Neuron (in vitro differentiated cells): Measurements from ENCODE around the gene EPN3.

Experiments used
- H2AFZ ChIP-seq: one replicate; pipeline ENCODE4 v1.6.1; 2013; ENCODE audit warnings: low read depth, mild to moderate bottlenecking, inconsistent platforms, low read length, moderate library complexity
- H3K27me3 ChIP-seq: one replicate; pipeline ENCODE4 v1.6.1; 2013; ENCODE audit warnings: low read length; ENCODE audit not compliant: insufficient read depth
- H3K36me3 ChIP-seq: one replicate; pipeline ENCODE4 v1.6.1; 2013; ENCODE audit warnings: low read length; ENCODE audit not compliant: insufficient read depth
- H3K4me1 ChIP-seq: one replicate; pipeline ENCODE4 v1.6.1; 2013; ENCODE audit warnings: low read length; ENCODE audit not compliant: insufficient read depth
- H3K4me3 ChIP-seq: 2 replicates; pipeline ENCODE4 v1.5.1; 2013; ENCODE audit warnings: mild to moderate bottlenecking, low read length, moderate library complexity
- H3K9me3 ChIP-seq: one replicate; pipeline ENCODE4 v1.6.1; 2013; ENCODE audit warnings: low read length

The EPN3 gene

DNA sequence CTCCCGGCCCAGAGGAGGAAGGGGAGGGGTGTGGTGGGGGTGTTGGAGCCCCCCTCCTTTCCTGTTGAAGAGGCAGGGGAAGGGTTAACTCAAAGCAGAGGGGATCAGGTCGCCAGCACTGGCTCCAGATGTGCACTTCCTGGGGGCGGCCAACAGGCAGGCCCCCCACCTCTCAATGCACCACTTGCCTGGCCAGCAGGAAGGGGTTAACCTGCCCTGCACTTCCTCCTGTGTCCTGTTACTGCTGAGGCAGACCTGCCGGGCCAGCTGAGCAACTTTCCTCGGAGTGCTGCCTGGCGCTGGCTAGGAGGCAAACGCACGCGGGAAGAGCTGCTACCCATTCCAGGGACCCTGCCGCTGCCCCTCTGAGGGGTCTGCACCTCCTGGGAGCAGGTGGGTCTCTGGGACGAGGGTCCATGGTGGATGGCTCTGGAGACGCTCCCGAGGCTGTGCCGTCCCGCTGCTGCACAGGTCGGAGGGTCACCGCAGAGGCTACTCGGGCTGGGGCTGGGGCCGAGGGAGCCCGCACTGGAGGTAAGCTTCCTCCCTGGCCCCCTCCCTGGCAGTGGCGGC lies at the start of gene EPN3:
Gene EPN3, plus strand, starts transcription at position 284 of the 573 bp plus-strand sequence. CDS start 3,822 bp downstream, outside the sequence.
- Histone ChIP-seq H3K9me3 (no peaks in the 10 kb centered on the region), H3K4me3 (no peak within 1 kb of the TSS), H2AFZ (no peak within 1 kb of the TSS), H3K27me3 (peaks cover 66% of the 10 kb centered on the region), H3K36me3 (no peaks in the 10 kb centered on the region), H3K4me1 (peaks cover 15% of the 10 kb centered on the region)

DNA sequence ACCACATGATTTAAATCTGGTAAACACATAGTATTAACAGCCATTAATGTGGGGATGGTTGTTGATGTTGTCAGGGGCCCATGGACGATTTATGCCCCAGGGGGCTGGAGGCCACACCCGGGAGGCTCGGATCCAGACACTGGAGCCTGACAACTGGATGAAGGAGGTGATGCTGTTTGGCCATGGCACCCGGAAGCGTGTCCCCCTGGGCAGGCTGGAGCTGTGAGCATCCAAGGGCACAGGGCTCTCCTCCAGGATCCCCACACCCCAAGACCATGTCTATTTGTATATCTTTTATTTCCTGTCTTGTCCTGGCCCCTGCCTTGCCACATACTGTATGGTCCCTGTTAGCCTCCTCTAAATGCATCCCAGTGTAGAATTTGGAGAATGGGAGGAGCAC lies 49.3 kb upstream of the EPN3 start:
- Histone ChIP-seq H3K36me3 (peaks cover 9% of the 10 kb centered on the region), H3K4me3 (no peak overlapping the region), H3K27me3 (no peaks in the 10 kb centered on the region), H3K4me1 (peaks cover 8% of the 10 kb centered on the region), H2AFZ (no peak overlapping the region), H3K9me3 (no peaks in the 10 kb centered on the region)

DNA sequence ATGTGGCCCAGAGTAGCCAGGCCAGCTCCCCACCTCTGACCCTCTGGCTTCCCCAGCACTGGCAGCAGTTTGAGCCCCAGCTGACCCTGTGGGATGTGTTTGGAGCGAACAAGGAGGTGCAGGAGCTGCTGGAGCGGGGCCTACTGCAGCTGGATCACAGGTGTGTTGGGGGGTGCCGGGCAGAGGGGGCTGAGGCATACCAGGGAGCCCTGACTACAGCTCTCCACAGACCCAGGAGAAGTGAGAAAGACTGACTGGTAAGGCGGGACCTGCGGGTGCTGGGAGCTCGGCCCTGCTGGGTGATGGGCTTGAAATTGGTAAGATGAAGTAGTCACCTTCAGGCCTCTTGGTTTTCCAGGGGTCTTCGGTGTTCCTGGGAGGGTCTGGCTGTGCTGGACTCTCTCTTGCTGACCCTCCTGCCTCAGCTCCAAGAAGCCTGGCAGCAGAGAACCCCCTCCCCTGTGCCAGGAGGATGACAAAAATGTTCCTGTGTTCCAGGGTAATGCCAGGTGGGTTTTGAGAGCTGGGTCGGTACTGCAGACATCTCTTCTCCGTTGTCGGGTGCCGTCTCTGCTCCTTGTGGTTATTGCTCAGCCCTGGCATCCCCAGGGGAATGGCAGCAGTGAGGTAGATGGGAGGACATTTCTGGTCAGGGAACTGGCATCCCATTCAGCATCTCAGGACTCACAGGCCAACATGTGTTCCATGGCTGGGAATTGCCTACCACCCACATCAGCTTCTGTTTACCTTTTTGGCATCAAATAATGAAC lies 48.0 kb upstream of the EPN3 start:
- Histone ChIP-seq H3K4me1 (peaks cover 6% of the 10 kb centered on the region), H3K36me3 (peaks cover 9% of the 10 kb centered on the region), H3K27me3 (no peaks in the 10 kb centered on the region), H3K9me3 (no peaks in the 10 kb centered on the region), H2AFZ (no peak overlapping the region), H3K4me3 (no peak overlapping the region)

DNA sequence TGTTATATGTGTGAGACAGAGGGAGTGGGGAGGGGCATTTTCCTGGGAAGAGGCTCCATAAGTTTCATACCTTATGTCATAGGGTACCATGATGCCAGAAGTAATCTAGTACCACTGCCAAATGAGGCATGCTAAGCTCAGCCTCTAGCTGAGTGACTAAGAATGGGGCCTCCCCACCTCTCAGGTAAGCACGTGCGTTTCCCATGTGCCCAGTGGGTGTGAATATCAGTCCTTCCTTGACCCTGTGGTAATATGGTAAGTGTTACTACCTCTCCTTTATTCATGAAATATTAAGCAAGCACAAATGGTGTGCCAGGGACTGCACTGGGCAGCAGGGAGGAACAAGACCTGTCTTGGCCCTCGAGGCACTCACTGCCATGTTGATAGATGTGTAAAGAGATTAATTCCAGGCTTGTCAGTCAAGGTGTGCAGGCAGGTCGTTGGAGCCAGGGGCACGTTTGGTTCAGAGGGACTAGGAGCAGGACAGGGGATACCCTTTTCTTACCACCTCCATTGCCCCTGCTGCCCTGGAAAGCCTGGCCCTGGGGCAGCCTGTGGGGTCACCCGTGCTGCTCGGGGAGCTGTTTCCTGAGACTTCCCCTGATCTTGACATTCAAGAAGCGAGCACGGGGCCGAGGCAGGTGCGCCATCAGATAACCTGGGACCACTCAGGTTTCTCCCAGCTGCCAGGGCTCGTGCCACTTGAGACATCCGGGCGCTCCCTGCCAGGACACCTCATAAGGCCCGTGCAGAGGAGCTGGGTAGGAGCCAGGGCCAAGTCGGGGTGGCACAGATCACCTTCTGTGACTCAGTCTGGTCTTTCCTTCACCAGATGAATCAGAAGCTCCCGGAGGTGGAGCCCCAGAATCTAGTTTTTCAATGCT lies 45.1 kb upstream of the EPN3 start:
- Histone ChIP-seq H3K4me3 (no peak overlapping the region), H3K27me3 (no peaks in the 10 kb centered on the region), H3K9me3 (no peaks in the 10 kb centered on the region), H3K4me1 (no peaks in the 10 kb centered on the region), H3K36me3 (peaks cover 9% of the 10 kb centered on the region), H2AFZ (no peak overlapping the region)

DNA sequence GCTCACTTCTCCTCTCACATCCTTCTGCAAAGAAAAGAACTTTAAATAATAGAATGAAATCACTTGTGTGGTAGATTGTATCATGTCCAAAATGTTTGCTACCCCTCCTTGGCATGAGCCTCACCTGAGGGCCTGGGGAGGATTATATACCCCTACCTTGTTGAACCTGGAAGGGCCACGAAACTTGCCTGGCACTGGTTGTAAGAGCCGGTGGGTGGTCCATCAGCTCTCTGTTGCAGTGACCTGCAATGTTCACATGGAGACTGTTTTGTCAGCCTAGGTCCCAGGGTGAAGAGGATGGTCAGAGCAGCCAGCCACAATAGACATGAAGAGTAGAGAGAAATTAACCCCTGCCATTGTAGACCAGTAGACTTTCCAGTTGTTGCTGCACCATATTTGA lies 43.7 kb upstream of the EPN3 start:
- H2AFZ ChIP-seq, result no peak overlapping the region
- H3K36me3 ChIP-seq, result peaks cover 6% of the 10 kb centered on the region
- H3K9me3 ChIP-seq, result no peaks in the 10 kb centered on the region
- no peak overlapping the region for H3K4me3 ChIP-seq
- no peaks in the 10 kb centered on the region for H3K27me3 ChIP-seq
- no peaks in the 10 kb centered on the region for H3K4me1 ChIP-seq

DNA sequence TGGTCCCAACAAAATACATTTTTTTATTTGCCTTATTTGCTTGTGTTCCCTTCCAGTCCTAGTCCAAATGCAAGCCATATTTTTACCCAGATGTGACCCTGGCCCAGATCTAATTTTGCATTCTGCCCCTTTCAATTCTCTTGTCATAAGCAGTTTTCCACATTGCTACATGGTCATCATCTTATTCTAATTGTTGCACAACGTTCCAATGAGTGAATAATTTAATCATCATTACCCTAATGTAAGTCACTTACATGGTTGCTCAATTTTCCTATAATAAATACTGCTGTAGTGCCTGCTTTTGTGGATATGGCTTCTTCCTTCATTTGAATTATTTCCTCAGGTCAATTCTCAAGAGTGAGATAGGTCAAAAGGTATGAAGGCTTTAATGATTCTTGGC lies 41.0 kb upstream of the EPN3 start:
- H3K9me3 ChIP-seq, result no peaks in the 10 kb centered on the region
- no peak overlapping the region for H2AFZ ChIP-seq
- H3K36me3 ChIP-seq, result no peaks in the 10 kb centered on the region
- H3K27me3 ChIP-seq, result no peaks in the 10 kb centered on the region
- H3K4me1 ChIP-seq, result no peaks in the 10 kb centered on the region
- H3K4me3 ChIP-seq, result no peak overlapping the region

DNA sequence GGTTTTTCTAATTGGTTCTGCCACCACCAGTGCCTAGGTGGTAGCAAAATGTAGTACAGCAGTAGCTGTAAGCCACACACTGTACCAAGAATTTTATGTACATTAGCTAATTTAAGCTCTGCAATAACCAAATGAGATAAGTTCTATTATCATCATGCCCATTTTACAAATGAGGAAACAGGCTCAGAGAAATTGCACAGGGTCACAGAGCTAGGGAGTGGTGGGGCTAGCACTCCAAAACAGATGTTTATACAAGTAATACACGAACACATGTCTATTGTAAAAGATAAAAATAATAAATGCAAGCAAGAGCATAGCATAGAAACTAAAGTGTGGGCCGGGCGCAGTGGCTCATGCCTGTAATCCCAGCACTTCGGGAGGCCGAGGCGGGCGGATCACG lies 40.3 kb upstream of the EPN3 start:
- Histone ChIP-seq H3K36me3 (no peaks in the 10 kb centered on the region), H2AFZ (no peak overlapping the region), H3K27me3 (no peaks in the 10 kb centered on the region), H3K9me3 (no peaks in the 10 kb centered on the region), H3K4me1 (no peaks in the 10 kb centered on the region), H3K4me3 (no peak overlapping the region)

DNA sequence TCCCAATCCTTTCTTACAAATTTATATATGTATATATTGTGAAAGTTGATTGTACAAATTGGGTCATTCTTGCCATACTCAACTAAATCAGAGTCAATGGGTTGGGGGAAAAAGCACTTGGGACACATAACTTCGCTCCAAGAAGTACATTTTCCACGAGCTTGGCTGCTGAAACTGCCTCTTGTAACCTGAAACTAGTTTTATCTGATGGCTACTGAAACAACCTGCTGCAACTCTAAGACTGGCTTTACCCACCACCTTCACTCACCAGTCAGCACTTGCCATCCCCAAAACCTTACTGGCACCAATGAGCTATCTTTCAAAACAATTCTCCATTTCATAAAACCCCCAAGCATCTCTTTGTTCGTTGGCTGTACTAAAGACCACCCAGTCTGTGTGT lies 38.8 kb upstream of the EPN3 start:
- Histone ChIP-seq H3K36me3 (no peaks in the 10 kb centered on the region), H2AFZ (no peak overlapping the region), H3K4me1 (no peaks in the 10 kb centered on the region), H3K4me3 (no peak overlapping the region), H3K9me3 (no peaks in the 10 kb centered on the region), H3K27me3 (no peaks in the 10 kb centered on the region)

DNA sequence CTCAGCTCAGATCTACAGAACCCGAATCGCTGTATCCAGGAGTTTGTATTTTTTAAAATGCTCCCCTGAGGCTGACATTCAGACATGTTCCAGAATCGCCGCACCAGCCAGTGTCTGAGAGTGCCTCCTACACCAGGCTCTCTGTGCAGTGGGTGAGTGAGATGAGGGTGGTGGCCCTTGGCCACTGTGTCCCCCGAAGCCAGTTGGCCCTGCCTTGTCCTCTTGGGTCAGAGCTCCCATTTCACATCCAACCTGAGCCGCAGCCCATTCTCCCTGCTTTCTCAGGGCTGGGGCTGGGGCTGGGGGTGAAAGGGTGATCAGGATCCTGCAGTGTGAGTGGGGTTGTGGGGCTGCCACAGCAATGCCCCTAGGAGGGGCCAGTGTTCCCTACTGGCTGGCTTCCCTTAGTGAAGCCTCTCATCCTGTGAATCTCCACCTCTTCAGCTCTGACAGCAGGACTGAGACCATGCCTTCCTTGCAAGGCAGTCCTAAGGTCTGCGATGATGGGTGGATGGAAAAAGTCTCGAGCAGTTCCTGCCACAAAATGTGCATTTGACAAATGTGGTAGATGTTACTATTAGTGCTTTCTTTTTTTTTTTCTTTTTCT lies 37.2 kb upstream of the EPN3 start:
- Histone ChIP-seq H3K36me3 (no peaks in the 10 kb centered on the region), H3K4me3 (no peak overlapping the region), H3K27me3 (no peaks in the 10 kb centered on the region), H3K4me1 (no peaks in the 10 kb centered on the region), H2AFZ (no peak overlapping the region), H3K9me3 (no peaks in the 10 kb centered on the region)

DNA sequence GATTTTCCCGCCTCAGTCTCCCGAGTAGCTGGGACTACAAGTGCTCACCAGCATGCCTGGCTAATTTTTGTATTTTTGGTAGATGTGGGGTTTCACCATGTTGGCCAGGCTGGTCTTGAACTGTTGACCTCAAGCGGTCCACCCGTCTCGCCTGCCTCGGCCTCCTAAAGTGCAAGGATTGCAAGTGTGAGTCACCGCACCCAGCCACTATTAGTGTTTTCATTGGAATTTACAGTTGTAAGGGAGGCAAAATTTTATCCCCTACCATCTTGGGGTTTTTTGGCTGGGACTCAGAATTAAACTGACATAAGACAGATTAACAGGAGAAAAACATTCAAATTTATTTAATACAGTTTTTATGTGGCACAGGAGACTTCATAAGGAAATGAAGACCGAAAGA lies 36.6 kb upstream of the EPN3 start:
- H3K9me3 ChIP-seq, result no peaks in the 10 kb centered on the region
- no peak overlapping the region for H2AFZ ChIP-seq
- H3K4me3 ChIP-seq, result no peak overlapping the region
- no peaks in the 10 kb centered on the region for H3K4me1 ChIP-seq
- H3K36me3 ChIP-seq, result no peaks in the 10 kb centered on the region
- no peaks in the 10 kb centered on the region for H3K27me3 ChIP-seq

DNA sequence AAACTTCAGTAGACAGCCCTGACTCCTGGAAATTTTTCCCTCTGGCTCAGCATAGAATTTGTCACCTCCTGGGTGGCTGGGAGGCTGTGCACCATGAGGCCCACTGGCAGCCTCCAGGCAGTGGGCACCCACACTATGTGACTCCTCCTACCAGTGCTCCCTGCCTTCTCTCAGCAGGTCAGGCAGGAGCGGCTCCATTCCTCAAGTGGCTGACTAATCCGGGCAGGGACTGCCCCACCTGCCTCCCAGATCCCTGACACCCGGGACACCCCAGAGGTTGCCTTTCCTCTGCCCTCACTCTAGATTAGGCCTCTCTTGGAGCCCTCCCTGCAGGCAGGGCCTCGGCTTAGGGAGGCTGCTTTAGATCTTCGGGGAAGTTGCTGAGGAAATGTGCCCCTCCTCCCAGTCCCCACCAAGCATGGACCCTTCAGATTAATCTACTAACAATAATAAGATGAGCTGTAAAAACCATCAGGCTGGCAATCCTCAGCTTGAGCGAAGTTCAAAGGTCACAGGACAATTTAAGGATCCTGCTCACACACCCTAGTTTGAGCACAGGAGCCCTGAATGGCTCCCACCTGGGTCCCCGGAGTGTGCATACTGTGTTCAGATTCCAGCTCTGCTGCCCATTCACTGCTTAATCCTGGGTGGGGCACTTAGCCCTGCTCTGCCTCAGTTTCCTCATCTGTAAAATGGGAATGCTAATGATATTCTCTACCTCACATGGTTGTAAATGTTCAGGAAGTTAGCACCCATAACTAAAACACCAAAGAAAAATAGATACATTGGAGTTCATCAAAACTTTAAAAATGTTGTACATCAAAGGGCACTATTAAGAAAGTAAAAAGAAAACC lies 34.3 kb upstream of the EPN3 start:
- Histone ChIP-seq H3K4me1 (no peaks in the 10 kb centered on the region), H3K4me3 (no peak overlapping the region)

DNA sequence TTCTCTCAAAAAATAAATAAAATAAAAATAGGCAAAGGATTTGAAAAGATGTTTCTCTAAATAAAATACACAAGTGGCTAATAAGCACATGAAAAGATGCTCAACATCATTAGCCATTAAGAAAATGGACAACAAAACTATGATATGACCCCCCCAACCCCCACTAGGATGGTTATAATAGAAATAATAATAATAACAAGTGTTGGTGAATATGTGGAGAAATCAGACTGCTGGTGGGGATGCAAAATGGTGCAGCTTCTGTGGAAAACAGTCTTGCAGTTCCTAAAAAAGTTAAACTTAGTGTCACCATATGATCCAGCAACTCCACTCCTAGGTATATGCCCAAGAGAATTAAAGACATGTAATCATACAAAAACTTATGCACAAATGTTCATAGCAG lies 33.3 kb upstream of the EPN3 start:
- Histone ChIP-seq H3K36me3 (no peaks in the 10 kb centered on the region), H3K4me1 (no peaks in the 10 kb centered on the region), H3K4me3 (no peak overlapping the region), H3K9me3 (no peaks in the 10 kb centered on the region), H3K27me3 (peaks cover 4% of the 10 kb centered on the region), H2AFZ (no peak overlapping the region)

More for the DNA sequence above, 34.3 kb upstream of the EPN3 start:
- Histone ChIP-seq H2AFZ (no peak overlapping the region), H3K36me3 (no peaks in the 10 kb centered on the region), H3K9me3 (no peaks in the 10 kb centered on the region), H3K27me3 (peaks cover 4% of the 10 kb centered on the region)
